ENCODE measurements around the gene SCARB1.

- TF ChIP-seq CTCF (IDR thresholded peaks at IDR 0.05): no peak
- TF ChIP-seq POLR2A (IDR thresholded peaks at IDR 0.05): no peak
- no peak for TF ChIP-seq EP300 (IDR thresholded peaks at IDR 0.05; ENCODE audit: low read depth)
- TF ChIP-seq POLR2AphosphoS5 (IDR thresholded peaks at IDR 0.05): no peak
These were observed 37.3 kb upstream of the SCARB1 start for GRCh38 chr12:124901003-124901402.
